Left colon (tissue), 2 donors: ENCODE results near the gene SCNN1G. TPM values are rescaled to one million over a fixed set of nuclear protein-coding genes. Genes with fewer than 3 reads are reported as not detected.

ENCODE experiments used
- ATAC-seq: fragments of 200-7000 bp; cut with Tn5 transposase; one replicate; pipeline ENCODE4 v1.9.1; 2020; ENCODE audit warnings: mild to moderate bottlenecking, moderate library complexity
- DNase-seq, 2 donors: peaks; one replicate each; pipeline ENCODE4 v3.0.0-alpha.2; 2020
- intact Hi-C, 2 donors: fragments of 100-400 bp; cut with DNase I in 1 of 2; cut with micrococcal nuclease in 1 of 2; formaldehyde crosslinking; loops; one replicate each; pipeline versions ENCODE4 v1.11.2 to v1.14.0; 2022; cut with DNase I, micrococcal nuclease
- total RNA-seq, 2 donors: library from RNA; stranded (reverse); fragmentation: NEBNext Ultra II Directional; extraction: Animal tissue kit (Norgen Biotek cat#: 25700); gene quantifications; one replicate each; pipeline ENCODE4 v1.2.1, GENCODE V29; 2021
- donor health status: DM: no; HTN: no; CAD: no.
- donor health status: DM: yes; HTN: yes; CAD: no.

SCNN1G gene
- total RNA-seq, 2 donors from 2014 or later, result 4.9 to 90.3 TPM

DNA sequence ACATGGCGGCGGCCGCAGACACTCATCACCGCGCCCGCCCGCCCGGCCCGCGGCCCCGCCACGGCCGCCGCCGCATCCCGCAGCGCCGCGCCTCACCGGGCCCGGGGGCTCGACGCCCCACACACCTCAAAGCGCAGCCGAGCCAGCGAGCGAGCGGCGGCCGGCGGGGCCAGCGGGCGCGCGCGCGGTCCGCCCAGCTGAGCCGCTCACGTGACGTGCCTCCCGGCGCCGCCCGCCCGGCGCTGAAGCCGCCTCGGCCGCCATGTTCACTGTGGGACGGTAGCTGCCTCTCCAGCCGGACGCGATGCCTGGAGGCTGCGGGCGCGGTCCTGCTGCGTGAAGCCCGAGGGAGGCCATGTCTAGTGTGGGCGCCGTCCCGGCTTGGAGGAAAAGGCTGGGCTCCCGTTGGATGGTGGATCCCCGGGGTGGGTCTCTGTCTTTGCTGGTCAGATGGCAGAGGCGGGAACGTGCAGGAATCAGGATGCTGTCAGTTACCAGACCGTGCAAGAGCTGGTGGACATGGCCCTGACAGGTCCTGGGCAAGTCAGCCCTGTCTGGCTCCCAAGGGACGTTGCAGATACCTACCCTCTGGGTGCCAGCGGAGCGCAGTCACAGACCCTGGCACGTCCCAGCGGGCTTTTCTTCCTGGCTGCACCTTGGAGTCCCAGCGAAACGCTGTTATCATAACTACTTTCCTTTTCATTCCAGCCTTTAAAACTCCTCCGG is 33.1 kb upstream of the SCNN1G start, which contains the start of gene USP31:
USP31 (minus strand) TSS at position 186 of the 726 bp plus-strand sequence; CDS start at position 4, 182 bp downstream.
- DNase-seq, result peak; percentile 95
- intact Hi-C loops, result no loop called here
- ATAC-seq, result peak; percentile 95

DNA sequence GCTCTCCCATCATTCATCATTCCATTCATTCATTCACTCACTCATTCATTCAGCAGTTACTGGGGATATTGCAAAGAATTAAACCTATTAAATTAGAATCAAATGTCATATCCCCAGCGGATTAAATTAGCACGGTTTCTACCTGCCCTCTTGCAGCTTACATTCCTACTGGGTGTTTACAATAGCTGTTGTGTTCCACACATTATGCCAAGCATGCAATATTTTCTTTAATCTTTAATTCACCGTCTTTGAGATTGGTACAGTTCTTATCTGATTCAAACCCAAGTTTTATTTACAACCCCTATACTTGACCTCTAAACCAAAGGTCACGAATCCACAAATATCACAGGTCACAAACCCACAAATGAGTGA is 32.6 kb upstream of the SCNN1G start:
- intact Hi-C loops, result no loop called here

DNA sequence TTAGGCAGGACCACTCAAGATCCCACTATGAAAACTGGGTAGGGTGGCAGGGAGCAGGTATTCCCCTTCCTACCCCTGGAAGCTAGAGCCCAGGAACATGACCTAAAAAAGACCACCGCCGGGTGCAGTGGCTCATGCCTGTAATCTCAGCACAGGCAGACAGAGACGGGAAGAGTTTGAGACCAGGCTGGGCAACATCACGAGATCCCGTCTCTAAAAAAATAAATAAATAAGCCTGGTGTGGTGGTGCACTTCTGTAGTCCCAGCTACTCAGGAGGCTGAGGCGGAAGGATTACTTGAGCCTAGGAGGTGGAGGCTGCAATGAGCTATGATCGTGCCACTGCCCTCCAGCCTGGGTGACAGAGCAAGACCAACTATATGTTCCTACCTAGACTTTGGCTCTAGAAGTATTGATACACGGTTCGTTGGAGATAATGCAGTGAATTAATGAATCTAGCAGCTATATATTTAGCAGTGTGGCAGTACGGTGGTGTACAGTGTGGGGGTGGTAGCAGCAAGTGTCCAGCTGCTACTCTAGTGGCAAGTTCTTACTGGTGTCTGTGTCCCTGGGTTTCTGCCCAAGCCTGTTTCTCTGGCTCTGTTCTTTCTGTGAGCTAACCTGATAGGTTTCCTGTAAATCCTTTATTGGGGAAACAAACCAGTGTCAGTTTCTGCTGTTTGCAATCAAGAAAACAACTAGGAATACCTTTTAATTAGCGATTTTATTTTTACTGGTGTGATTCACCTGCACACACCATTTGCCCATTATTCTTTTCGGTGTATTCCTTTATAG is 30.0 kb upstream of the SCNN1G start:
- ATAC-seq, result no peak
- no peak for DNase-seq
- intact Hi-C loops, result no loop called here

More for the DNA sequence above, 32.6 kb upstream of the SCNN1G start:
- no peak for DNase-seq
- no peak for ATAC-seq

DNA sequence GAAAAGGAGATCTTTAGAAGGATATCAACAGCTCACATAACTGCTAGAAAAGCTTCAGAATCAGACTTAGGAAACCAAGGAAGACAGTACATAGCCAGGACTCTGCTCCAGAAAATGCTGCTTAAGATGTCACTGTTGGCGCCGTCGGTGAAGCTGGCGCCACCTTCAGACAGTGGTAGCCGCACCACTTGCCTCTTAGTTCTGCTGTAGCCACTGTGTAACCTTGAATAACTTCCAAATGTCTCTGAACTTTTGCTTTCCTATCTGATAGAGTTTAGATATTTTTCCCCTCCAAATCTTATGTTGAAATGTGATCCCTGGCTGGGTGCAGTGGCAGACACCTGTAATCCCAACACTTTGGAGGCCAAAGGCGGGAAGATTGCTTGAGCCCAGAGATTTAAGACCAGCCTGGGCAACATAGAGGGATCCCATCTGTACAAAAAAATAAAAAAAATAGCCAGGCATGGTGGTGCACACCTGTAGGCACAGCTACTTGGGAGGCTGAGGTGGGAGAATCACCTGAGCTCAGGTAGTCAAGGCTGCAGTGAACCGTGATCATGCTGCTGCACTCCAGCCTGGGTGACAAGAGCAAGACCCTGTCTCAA is 27.0 kb upstream of the SCNN1G start:
- peak in 1 of 2 donors; percentile 35 for DNase-seq
- ATAC-seq, result peak; percentile 75
- intact Hi-C loops, result no loop called here

DNA sequence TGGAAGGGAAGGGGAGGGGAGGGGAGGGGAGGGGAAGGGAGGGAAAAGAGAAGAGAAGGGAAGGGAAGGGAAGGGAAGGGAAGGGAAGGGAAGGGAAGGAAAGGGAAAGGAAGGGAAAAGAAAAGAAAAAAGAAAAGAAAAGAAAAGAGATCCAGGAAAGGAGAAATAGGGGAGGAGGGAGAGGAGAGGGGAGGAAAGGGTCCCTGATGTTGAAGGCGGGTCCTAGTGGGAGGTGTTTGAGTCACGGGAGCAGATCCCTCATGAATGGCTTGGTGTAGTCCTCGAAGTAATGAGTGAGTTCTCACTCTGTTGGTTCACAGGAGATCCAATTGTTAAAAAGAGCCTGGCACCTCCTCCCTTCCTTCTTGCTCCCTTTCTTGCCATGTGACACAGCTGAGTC is 26.4 kb upstream of the SCNN1G start:
- DNase-seq (no peak), ATAC-seq (no peak)
- intact Hi-C loops, result no loop called here

DNA sequence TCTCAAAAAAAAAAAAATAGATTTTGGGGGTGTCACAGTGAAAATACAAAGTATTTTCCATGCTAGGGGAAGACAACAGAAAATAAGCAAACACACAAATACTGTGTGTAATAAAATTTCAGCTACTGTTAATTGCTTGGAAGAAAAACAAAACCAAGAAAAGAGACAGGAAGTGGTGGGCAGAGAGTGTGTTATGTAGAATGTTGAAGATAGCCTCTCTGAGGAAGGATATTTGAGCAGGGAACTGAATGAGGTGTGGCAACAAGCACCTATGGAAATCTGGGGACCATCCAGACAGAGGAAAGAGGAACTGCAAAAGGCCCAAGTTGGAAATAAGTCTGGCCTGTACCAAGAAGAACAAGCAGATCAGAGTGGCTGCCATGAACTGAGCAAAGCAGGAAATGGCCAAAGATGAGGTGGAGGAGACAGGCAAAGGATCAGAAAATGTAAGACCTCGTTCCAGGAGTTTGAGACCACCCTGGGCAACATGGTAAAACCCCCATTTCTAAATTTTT is 25.5 kb upstream of the SCNN1G start:
- intact Hi-C loops, result no loop called here
- no peak for DNase-seq
- ATAC-seq, result no peak

DNA sequence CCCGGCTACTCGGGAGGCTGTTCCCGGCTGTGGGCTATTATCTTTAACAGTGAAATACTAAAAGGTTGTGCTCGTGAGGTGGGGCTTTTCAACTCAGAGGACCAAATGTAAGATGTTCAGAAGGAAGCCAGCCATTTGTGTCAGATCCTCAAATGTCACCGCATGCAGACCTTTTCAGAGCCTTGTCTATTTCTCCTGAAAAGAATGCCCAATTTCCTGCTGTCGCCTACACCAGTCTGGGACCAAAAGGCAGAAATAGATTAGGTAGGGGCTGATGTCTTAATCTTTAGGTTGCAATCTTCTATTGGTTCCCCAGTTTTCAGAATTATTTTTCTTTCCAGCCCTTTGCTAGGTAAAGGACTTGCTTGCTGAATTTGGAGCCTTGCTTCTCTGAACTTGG is 24.4 kb upstream of the SCNN1G start:
- ATAC-seq (no peak), DNase-seq (no peak)
- intact Hi-C loops, result no loop called here

DNA sequence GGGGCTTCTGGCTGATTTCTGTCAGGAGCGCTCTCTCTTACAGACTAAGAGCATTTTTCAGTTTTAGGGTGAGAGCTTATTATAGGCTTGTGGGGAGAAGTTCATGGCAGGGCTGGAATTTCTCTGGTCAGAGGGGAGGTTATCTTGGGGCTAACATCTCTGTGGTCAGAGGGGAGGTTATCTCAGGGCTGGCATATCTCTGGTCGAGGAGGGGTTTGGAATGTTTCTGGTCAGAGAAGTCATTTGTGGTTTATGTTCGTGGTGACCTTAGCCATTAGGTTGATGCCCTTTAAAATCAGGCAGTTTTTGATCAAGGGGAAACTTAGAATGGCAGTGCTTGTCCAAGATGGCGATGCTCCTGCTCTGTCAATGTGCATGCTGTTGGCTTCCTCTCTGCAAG is 22.5 kb upstream of the SCNN1G start:
- intact Hi-C loops, result no loop called here
- DNase-seq, result no peak
- ATAC-seq, result no peak

DNA sequence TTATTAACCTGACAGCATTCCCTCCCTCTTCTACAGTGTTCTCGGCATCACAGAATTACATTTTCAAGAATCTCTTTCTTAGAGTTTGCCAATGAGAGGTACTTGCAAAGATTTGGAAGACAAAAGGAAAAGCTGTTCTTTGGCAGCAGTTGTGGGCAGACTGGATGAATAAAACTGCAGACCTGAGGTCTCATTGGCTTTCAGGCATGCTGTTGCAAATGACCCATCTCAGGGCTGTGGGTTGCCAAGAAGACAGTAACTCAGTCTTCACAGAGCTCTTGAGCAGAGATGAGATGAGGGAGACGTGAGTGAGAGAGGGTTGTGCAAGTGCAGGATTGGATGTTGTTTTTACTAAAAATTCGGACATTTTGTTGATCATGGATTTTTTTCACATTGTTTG is 22.0 kb upstream of the SCNN1G start:
- intact Hi-C loops, result no loop called here
- ATAC-seq, result no peak
- DNase-seq, result no peak

DNA sequence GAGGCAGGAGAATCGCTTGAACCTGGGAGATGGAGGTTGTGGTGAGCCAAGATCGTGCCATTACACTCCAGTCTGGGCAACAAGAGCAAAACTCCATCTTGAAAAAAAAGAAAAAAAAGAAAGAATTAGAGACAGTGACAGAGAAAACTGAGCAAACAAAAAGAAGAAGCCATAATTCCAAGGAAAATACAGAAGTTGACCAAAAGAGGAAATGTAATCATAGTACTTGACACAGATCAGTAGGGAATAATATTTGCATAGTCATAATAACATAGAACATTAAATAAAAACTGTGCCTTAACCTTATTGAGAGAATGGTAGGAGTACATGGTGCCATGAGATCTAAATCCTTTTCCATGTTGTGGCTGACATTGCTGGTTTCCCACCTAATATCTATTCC is 18.6 kb upstream of the SCNN1G start:
- ATAC-seq (no peak), DNase-seq (no peak)
- intact Hi-C loops, result no loop called here

DNA sequence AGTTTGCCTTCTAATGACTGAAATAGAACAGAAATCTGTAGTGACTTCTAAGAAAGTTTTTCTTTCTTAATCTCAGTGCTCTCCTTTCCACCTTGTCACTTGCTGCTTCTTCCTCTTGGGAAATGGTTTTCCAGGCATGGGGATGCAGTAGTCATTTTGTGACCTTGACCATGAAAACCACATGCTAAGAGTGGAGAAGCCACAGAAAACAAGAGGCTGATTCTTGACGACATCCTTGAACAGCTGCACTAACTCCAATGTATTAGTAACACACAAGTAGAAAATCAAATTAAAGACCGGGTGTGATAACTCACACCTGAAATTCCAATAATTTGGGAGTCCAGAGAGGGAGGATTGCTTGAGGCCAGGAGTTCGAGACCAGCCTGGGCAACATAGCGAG is 17.8 kb upstream of the SCNN1G start:
- ATAC-seq, result no peak
- intact Hi-C loops, result no loop called here

DNA sequence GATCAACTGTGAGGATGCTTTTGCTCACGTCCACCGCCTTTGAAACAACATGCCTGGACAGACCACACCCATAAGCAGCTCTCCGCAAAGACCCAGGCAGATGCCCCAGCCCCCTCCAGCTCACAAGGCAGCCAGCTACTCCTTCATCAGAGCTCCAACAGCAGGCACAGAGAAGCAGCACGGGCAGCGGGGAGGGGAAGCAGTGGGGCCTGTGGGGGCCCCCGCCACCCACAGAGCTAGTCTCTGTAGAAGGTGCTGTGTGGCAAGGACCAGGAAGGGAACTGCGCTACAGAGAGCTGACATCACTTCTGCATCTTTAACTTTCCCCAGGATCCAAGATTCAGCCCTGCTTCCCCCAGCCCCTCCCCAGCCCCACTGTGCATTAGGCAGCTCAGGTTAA is 10.0 kb upstream of the SCNN1G start:
- ATAC-seq, result no peak
- no peak for DNase-seq
- intact Hi-C loops, result no loop called here

More for the DNA sequence above, 17.8 kb upstream of the SCNN1G start:
- no peak for DNase-seq

DNA sequence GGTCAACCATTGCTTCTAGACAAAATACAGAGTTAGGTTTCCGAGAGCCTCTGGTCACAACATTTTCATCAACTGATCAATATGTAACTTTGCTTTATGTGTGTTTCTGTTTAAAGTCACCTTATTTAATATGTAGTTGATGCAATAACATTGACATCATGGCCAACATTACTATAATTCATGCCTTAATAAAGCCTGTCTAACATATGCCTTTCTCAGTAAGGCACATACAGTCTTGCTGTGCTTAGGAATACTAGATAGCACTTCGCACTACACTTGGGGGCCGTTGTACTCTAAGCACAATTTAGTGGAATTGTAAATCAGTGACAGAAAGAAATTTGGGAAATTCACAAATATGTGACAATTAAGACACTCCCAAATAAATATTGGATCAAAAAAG is 9.6 kb upstream of the SCNN1G start:
- ATAC-seq (no peak), DNase-seq (no peak)
- intact Hi-C loops, result no loop called here

DNA sequence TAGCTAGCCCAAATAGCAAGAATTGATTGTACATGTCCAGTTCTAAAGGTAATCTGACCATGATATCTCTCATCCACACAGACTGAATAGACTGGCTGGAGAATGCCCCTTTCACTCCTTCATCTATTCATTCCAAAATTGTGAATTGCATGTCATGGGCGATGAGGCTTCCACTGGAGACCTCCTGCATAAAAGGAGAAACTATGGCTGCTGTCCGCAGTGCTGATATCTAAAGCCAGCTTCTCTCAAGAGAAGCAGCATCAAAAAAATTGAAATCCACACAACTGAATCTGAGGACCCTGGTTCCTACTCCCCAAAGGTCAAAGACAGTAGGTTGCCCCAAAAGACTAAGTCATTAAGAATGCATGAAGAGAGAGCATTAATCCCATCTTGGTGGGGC is 7.9 kb upstream of the SCNN1G start:
- DNase-seq, result no peak
- intact Hi-C loops, result no loop called here
- ATAC-seq, result no peak

DNA sequence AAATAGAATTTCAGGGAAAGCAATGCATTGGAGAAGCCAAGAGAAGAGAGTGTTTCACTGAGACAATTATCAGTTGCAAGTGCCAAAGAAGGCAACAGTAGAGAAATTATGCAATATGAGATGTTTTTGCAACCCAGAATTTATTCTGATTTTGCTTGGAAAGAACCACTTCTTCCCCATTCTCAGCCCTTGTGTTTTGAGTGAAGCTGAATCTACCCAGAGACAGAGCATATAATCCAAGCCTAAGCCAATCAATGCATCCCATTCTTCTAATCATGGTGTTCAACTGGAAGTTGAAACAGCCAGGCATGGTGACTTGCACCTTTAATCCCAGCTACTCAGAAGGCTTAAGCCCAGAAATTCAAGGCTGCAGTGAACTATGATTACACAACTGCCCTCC is 6.9 kb upstream of the SCNN1G start:
- ATAC-seq (no peak), DNase-seq (no peak)
- intact Hi-C loops, result no loop called here

DNA sequence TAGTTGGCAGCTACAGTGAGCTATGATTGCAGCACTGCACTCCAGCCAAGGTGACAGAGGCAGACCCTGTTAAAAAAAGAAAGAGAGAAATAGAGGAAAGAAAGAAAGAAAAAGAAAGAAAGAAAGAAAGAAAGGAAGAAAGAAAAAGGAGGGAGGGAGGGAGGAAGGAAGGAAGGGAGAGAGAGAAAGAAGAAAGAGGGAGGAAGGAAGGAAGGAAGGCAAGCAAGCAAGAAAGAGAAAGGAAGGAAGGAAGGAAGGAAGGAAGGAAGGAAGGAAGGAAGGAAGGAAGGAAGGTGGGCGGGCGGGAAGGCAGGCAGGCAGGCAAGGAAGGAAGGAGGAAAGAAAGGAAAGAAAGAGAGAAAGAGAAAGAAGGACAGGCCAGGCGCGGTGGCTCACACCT is 1.0 kb upstream of the SCNN1G start:
- no peak for DNase-seq
- no peak for ATAC-seq
- intact Hi-C loops, result loop anchor here (5.0 to 10.0 kb wide), 2 partner anchors 253 to 256 kb away; no protein-coding TSS in a partner anchor

DNA sequence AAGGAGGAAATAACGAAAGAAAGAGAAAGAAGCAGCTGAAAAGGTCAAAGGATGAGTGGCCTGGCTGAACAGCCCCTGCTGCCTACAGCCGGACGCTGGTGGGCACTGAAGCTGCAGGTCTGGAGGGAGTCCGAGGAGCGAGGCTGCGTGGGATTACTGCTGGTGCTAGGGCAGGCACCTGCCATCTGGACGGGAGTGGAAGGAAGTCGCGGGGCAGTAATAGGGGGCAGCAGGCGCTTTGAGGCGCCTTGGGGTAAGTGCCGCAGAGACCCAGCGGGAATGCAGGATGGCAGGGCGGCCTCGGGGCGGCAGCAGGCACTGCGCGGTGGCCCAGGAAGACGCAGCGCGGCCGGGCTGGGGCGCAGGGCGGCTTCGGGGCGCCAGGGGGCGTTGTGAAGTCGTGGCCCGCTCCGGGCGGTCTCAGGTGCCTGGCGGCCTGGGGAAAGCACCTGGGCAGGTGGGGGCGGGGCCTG is 303 bp upstream of the SCNN1G start:
- DNase-seq (peak; percentile 79 to 91), ATAC-seq (peak; percentile 98)
- intact Hi-C loops, result loop anchor here (5.0 to 10.0 kb wide), 2 partner anchors 253 to 255 kb away; no protein-coding TSS in a partner anchor

DNA sequence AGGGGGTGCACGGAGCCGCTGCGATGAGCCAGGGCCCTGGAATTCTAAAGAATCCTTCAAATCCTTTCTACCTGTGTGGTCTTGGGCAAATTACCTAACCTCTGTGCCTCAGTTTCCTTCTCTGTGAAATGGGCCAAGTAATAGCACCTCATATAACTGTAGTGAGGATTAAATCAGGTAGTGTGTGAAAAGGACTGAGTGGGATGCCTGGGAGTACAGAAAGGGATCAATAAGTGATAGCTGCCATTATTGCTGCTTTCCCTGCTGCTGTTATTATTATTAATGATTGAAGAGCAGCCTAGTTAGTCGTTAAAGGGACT is 958 bp downstream of the SCNN1G start:
- DNase-seq (no peak), ATAC-seq (no peak)
- intact Hi-C loops, result loop anchor here (5.0 to 10.0 kb wide), 2 partner anchors 251 to 254 kb away; no protein-coding TSS in a partner anchor

DNA sequence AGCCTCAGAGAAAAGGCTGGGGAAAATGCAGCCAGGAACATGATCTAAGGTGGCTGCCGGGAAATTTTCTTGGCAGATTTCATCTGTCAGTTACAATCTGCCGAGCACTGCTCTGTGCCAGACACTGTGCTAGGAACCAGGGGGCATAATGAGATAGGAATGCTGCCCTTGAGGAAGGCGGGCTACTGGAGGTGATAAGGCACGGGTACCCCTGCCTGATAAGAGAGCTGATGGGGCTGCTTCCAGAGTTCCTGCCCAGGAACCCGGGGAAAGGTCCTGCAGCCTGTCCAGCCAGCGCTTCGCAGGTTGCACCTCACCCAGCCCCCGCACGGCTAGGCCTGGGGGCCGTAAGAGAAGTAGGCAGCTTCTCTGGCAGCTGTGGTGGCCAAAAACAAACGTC is 3.1 kb downstream of the SCNN1G start:
- DNase-seq, result no peak
- intact Hi-C loops, result loop anchor here in 1 of 2 donors (10.0 kb wide), 1 partner anchor 249 kb away; no protein-coding TSS in a partner anchor
- no peak for ATAC-seq
